ENCODE measurements around the gene LEAP2. TPM values are rescaled to one million over a fixed set of nuclear protein-coding genes. Genes with fewer than 3 reads are reported as not detected.

Gene LEAP2
- total RNA-seq, 2 experiments from 2014 or later, result 0.30 to 0.31 TPM

DNA sequence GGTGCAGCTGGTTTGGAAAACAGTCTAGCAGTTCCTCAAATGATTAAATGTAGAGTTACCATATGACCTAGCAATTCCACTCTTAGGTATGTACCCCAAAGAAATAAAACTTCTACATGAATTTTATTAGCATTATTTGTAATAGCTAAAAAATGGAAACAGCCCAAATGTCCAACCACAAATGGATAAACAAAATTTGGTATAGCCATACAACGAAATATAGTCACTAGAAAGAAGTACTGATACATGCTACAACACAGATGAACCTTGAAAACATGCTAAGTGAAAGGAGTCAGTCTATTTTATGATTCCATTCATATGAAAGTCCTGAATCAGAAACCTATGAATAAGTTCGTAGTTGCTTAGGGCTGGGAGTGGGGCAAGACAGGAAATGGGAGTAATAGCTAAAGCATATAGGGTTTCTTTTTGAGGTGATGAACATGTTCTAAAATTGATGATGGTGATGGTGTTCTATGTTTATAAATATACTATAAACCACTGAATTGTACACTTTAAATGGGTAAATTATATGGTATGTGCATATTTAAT is 13.5 kb upstream of the LEAP2 start:
- H3K9me3 Mint-ChIP-seq, result no peaks in the 10 kb centered on the region
- H3K4me1 Mint-ChIP-seq (ENCODE audit: low read depth), result no peaks in the 10 kb centered on the region
- ChIA-PET CTCF (no interaction called here), POLR2A (interaction anchor here (0.5 to 0.9 kb wide), 3 partner anchors 103 to 1878 kb away, joined by 3 read pairs; partner anchors contain the start of genes AFF4, CAMLG and CCNI2)
- H3K36me3 Mint-ChIP-seq (ENCODE audit: low read depth), result no peaks in the 10 kb centered on the region
- TF ChIP-seq, protein P1, sequence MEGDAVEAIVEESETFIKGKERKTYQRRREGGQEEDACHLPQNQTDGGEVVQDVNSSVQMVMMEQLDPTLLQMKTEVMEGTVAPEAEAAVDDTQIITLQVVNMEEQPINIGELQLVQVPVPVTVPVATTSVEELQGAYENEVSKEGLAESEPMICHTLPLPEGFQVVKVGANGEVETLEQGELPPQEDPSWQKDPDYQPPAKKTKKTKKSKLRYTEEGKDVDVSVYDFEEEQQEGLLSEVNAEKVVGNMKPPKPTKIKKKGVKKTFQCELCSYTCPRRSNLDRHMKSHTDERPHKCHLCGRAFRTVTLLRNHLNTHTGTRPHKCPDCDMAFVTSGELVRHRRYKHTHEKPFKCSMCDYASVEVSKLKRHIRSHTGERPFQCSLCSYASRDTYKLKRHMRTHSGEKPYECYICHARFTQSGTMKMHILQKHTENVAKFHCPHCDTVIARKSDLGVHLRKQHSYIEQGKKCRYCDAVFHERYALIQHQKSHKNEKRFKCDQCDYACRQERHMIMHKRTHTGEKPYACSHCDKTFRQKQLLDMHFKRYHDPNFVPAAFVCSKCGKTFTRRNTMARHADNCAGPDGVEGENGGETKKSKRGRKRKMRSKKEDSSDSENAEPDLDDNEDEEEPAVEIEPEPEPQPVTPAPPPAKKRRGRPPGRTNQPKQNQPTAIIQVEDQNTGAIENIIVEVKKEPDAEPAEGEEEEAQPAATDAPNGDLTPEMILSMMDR (IDR thresholded peaks at IDR 0.05), result no peak
- ATAC-seq (ENCODE audit: poor library complexity), result no peak
- peaks cover 5% of the 10 kb centered on the region for H3K27me3 Mint-ChIP-seq
- H3K27ac Mint-ChIP-seq, result no peak overlapping the region
- H3K27me3 ChIP-seq (ENCODE audit: control insufficient read depth in 1 of 2, insufficient read depth in 2 of 2, low read length in 2 of 2), result no peaks in the 10 kb centered on the region
- H3K4me3 ChIP-seq (ENCODE audit: low read length), result no peak overlapping the region
- no peaks in the 10 kb centered on the region for H3K9me3 ChIP-seq (ENCODE audit: control insufficient read depth in 1 of 2, insufficient read depth in 1 of 2, low read length in 2 of 2)
- no peaks in the 10 kb centered on the region for H3K36me3 ChIP-seq (ENCODE audit: insufficient read depth, low read length)
- intact Hi-C loops (cut with DNase I, micrococcal nuclease), result loop anchor here in 1 of 2 experiments (10.0 kb wide), 1 partner anchor 1105 kb away; the partner anchor contains the start of gene C5orf15
- no peak for DNase-seq
- H3K4me3 Mint-ChIP-seq, result no peak overlapping the region
- no peaks in the 10 kb centered on the region for H3K4me1 ChIP-seq (ENCODE audit: insufficient read depth, low read length)
- no peak overlapping the region for H3K27ac ChIP-seq (ENCODE audit: low read depth in 1 of 2, low read length in 2 of 2)

DNA sequence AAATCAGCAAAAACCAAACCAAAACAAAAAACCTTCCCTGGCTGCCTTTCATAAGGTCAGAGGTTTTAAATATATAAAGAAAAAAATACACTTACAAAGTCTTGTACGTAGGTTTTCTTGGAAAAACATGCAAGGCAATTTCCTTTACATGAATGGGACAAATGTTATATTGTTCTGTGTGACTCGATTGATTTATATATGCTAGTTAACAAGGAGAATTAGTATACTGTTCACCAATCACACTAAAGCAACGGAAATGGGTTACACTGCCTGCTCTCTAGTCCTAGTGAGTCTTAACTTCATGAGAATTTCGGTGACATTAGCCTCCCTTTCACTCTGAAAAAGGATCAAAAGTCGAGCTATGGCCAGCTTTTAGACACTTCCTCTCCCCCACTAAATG is 12.7 kb upstream of the LEAP2 start:
- DNase-seq (no peak), ATAC-seq (ENCODE audit: poor library complexity) (no peak)
- Mint-ChIP-seq H3K4me1 (ENCODE audit: low read depth) (peaks cover 6% of the 10 kb centered on the region), H3K36me3 (ENCODE audit: low read depth) (no peaks in the 10 kb centered on the region), H3K27ac (no peak overlapping the region), H3K9me3 (no peaks in the 10 kb centered on the region), H3K27me3 (peaks cover 5% of the 10 kb centered on the region), H3K4me3 (no peak overlapping the region)
- ChIA-PET CTCF (no interaction called here), POLR2A (interaction anchor here (0.5 to 0.7 kb wide), 2 partner anchors 22 to 113 kb away, joined by 3 read pairs; partner anchors contain the start of gene CCNI2)
- Histone ChIP-seq H3K4me3 (ENCODE audit: low read length) (no peak overlapping the region), H3K4me1 (ENCODE audit: insufficient read depth, low read length) (peaks cover 5% of the 10 kb centered on the region), H3K27ac (ENCODE audit: low read depth in 1 of 2, low read length in 2 of 2) (no peak overlapping the region), H3K36me3 (ENCODE audit: insufficient read depth, low read length) (no peaks in the 10 kb centered on the region), H3K9me3 (ENCODE audit: control insufficient read depth in 1 of 2, insufficient read depth in 1 of 2, low read length in 2 of 2) (no peaks in the 10 kb centered on the region), H3K27me3 (ENCODE audit: control insufficient read depth in 1 of 2, insufficient read depth in 2 of 2, low read length in 2 of 2) (no peaks in the 10 kb centered on the region)
- intact Hi-C loops (cut with DNase I, micrococcal nuclease), result loop anchor here in 1 of 2 experiments (1.0 to 10.0 kb wide), 2 partner anchors 26 to 1104 kb away; partner anchors contain the start of gene C5orf15
- TF ChIP-seq, protein P1 (IDR thresholded peaks at IDR 0.05), result no peak

DNA sequence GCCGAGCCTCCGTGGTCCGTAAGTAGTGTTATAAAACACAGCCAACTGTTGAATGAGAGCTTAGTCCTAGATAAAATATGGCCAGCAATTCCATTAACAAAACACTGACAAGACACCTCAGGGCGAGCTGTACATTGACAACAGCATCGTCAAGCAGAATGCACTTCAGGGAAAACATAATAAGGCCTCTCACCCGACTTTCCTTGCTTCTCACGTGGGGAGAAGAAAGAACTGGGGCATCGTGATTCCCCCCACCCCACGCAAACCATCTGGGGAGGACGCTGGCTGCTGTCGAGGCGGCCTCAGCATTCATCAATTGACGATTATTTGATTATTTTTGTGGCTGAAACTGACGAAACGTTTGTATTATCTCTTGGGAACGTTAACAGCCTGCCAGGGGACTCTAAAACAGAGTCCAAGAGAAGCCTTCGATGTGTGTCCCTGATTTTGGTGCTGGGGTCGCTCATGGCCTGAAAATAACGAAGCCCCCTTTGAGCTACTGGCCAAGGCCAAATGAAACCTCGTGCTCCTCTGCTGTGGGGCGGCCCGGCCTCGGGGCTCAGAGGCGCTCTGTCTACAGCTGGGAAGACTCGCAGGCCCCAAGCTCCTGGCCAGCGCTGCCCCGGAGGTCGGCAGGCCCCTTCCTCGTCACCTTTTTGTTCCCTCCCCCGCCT is 7.7 kb upstream of the LEAP2 start:
- POLR2A ChIA-PET, result interaction anchor here (0.6 to 2.4 kb wide), 6 partner anchors 9 to 1985 kb away, joined by 3 to 20 read pairs (median 4); partner anchors contain the start of genes AFF4, CCNI2, HSPA4 and RAD50
- TF ChIP-seq, protein P1 (IDR thresholded peaks at IDR 0.05), result no peak
- Mint-ChIP-seq H3K4me3 (peak overlapping the region; percentile 96), H3K36me3 (ENCODE audit: low read depth) (peaks cover 39% of the 10 kb centered on the region), H3K27ac (peak overlapping the region; percentile 97), H3K9me3 (no peaks in the 10 kb centered on the region), H3K27me3 (no peaks in the 10 kb centered on the region), H3K4me1 (ENCODE audit: low read depth) (peaks cover 31% of the 10 kb centered on the region)
- Histone ChIP-seq H3K9me3 (ENCODE audit: control insufficient read depth in 1 of 2, insufficient read depth in 1 of 2, low read length in 2 of 2) (no peaks in the 10 kb centered on the region), H3K27me3 (ENCODE audit: control insufficient read depth in 1 of 2, insufficient read depth in 2 of 2, low read length in 2 of 2) (no peaks in the 10 kb centered on the region), H3K36me3 (ENCODE audit: insufficient read depth, low read length) (peaks cover 13% of the 10 kb centered on the region), H3K4me1 (ENCODE audit: insufficient read depth, low read length) (peaks cover 24% of the 10 kb centered on the region), H3K4me3 (ENCODE audit: low read length) (peak overlapping the region; percentile 95), H3K27ac (ENCODE audit: low read depth in 1 of 2, low read length in 2 of 2) (peak overlapping the region; percentile 95 to 98)
- ATAC-seq (ENCODE audit: poor library complexity), result peak; percentile 13
- no peak for DNase-seq
- intact Hi-C loops (cut with DNase I, micrococcal nuclease), result loop anchor here in 1 of 2 experiments (2.0 to 10.0 kb wide), 7 partner anchors 97 to 1361 kb away; partner anchors contain the start of genes AFF4, C5orf15, KIF3A and PPP2CA
- CTCF ChIA-PET, result interaction anchor here (2.0 to 3.3 kb wide), 2 partner anchors 18 to 36 kb away, joined by 7 to 11 read pairs; partner anchors contain the start of gene SHROOM1
